Heart right ventricle (tissue), 16 donors: ENCODE results near the gene RFXANK. TPM values are rescaled to one million over a fixed set of nuclear protein-coding genes. Genes with fewer than 3 reads are reported as not detected.
A peak's percentile ranks its signal among the peaks of the same experiment; 100 is the strongest.

Experiments used
- ATAC-seq, 8 donors: fragments of 200-7000 bp; cut with Tn5 transposase; one replicate each; pipeline ENCODE4 v1.9.1; 2020; ENCODE audit warnings: mild to moderate bottlenecking in 8 of 8, moderate library complexity in 8 of 8, moderate number of reproducible peaks in 1 of 8
- DNase-seq, 2 donors: peaks; one replicate each; pipeline ENCODE4 v3.0.0-alpha.2; 2020
- H3K27ac ChIP-seq, 10 donors: fragments of 200-600 bp; sonication (generic) in 2 of 10; one replicate each; pipeline versions ENCODE4 v1.5.0 to v1.8.0; 2020 to 2022; ENCODE audit warnings: mild to moderate bottlenecking in 3 of 10
- H3K27me3 ChIP-seq, 7 donors: fragments of 200-600 bp; one replicate each; pipeline ENCODE4 v1.8.0; 2021 to 2022; ENCODE audit warnings: mild to moderate bottlenecking in 2 of 7
- H3K36me3 ChIP-seq, 9 donors: fragments of 200-600 bp; sonication (generic) in 1 of 9; one replicate each; pipeline versions ENCODE4 v1.5.0 to v1.8.0; 2020 to 2022; ENCODE audit warnings: mild to moderate bottlenecking in 2 of 9
- H3K4me1 ChIP-seq, 9 donors: fragments of 200-600 bp; sonication (generic) in 1 of 9; one replicate each; pipeline versions ENCODE4 v1.5.0 to v1.8.0; 2020 to 2022; ENCODE audit warnings: mild to moderate bottlenecking in 4 of 9
- H3K4me3 ChIP-seq, 10 donors: fragments of 200-600 bp; sonication (generic) in 2 of 10; one replicate each; pipeline versions ENCODE4 v1.5.0 to v1.8.0; 2020 to 2022; ENCODE audit warnings: mild to moderate bottlenecking in 7 of 10, moderate library complexity in 2 of 10
- H3K9me3 ChIP-seq, 11 donors: fragments of 200-600 bp in 10 of 11; sonication (generic) in 2 of 11; one replicate each; pipeline versions ENCODE4 v1.5.0 to v1.8.0; 2013 to 2022; ENCODE audit warnings: mild to moderate bottlenecking in 2 of 11, control low read depth in 1 of 11, moderate library complexity in 1 of 11
- CTCF ChIP-seq, 9 donors: fragments of 200-600 bp; sonication (generic) in 2 of 9; IDR thresholded peaks; one replicate each; pipeline versions ENCODE4 v1.5.0 to v1.8.0; 2021 to 2022; ENCODE audit warnings: antibody characterized with exemption in 9 of 9, mild to moderate bottlenecking in 5 of 9, moderate library complexity in 1 of 9
- WGBS, 2 donors: extraction: QIAGEN DNeasy Blood & Tissue Kit; methylation state at CpG; one replicate each; pipeline ENCODE4 v1.1.7; 2013; ENCODE audit warnings: inconsistent platforms in 1 of 2; 5-methylcytosine and 5-hydroxymethylcytosine counted together
- intact Hi-C, 10 donors: fragments of 100-400 bp; cut with DNase I; formaldehyde crosslinking; loops; one replicate each; pipeline versions ENCODE4 v1.11.1 to v1.14.2; 2022
- long read RNA-seq, 3 donors: library from polyadenylated mRNA; unstranded; transcript quantifications; one replicate each; pipeline ENCODE4 v2.0.0, GENCODE V29; 2020 to 2021
- polyA plus RNA-seq, 2 donors: library from polyadenylated mRNA; stranded (reverse); fragments of 200-250 nt; gene quantifications; one replicate each; pipeline ENCODE4 v1.2.3, GENCODE V29; 2013
- total RNA-seq, 10 donors: library from RNA; stranded (reverse); fragmentation: NEBNext Ultra II Directional in 3 of 10; extraction: Animal tissue kit (Norgen Biotek cat#: 25700) in 3 of 10; gene quantifications; one replicate each; pipeline versions ENCODE4 v1.2.1 to v1.2.4, GENCODE V29; 2021 to 2023
- donor health status: Arrhythmogenic right ventricular cardiomyopathy.
- donor health status: ischemic (EF 13 %, LVEDD 7.1; RV severe dilation, severe dysfunction).
- donor health status: healthy with polysubstance abuse.
- donor health status: DM: no; HTN: yes; CAD: no.
- donor health status: DM: no; HTN: no; CAD: no.
- donor health status: ischemic (EF 25% LVEDD 6.9; RV normal size, moderate dysfunction).
- donor health status: ischemic (EF 25% LVEDD 5.7; RV mildly dilated, moderate dysfunction).
- donor health status: healthy.
- donor health status: DM: yes; HTN: yes; CAD: no.
- donor health status: Ischemic cardiomyopathy.
- donor health status: ischemic (EF 35%, LVEDD 5.7; RV mildly dilated, moderate dysfunction).
- donor health status: nonischemic (EF 11% LVEDD 7.7; RV severe dilation, severe dysfunction).
- donor health status: DM: yes; HTN: yes; CAD: no.
- donor health status: PGD.
- donor health status: ischemic (EF 29% LVEDD 5.4; RV normal size, mild dysfunction).
- donor health status: nonischemic (EF 23%, LVEDD 6.1; RV moderate dilation, normal function).

Gene RFXANK
- total RNA-seq (10 to 100 TPM; 30.6 to 42.6 (median 35.8) TPM), polyA plus RNA-seq (100 to 1,000 TPM in 1 of 2 donors, 10 to 100 TPM in 1; 87.6 to 109 TPM)
- long read RNA-seq, donor 1, partial matches to known transcripts: 5 of 16 reads
- long read RNA-seq, donor 1, other reads (novel, unspliced or antisense): 7 of 16 reads
- long read RNA-seq, donor 2, transcript RFXANK-203 (9 exons, 1,212 nt): major isoform, 6 of 23 reads
- long read RNA-seq, donor 2, partial matches to known transcripts: 3 of 23 reads
- long read RNA-seq, donor 2, other reads (novel, unspliced or antisense): 13 of 23 reads
- long read RNA-seq, donor 3, transcript RFXANK-203 (9 exons, 1,212 nt): major isoform, 8 of 18 reads
- long read RNA-seq, donor 3, partial matches to known transcripts: 1 of 18 reads
- long read RNA-seq, donor 3, other reads (novel, unspliced or antisense): 9 of 18 reads

GRCh38 chr19:19192078-19192882, at the start of gene RFXANK, which contains the start of gene BORCS8:
Gene RFXANK (plus strand): TSS chr19:19192258. CDS start chr19:19193947, 1,689 bp downstream.
Gene BORCS8 (minus strand): TSS chr19:19192152. CDS start chr19:19192117, 35 bp downstream.
- Histone ChIP-seq H3K4me1 (peaks cover 9 to 61% (median 46%) of the 10 kb centered on the region in 9 donors), H3K4me3 (peak within 1 kb of the TSS; percentile 76 to 99 (median 91)), H3K27ac (peak within 1 kb of the TSS; percentile 96 to 100 (median 100)), H3K27me3 (no peaks in the 10 kb centered on the region), H3K36me3 (peaks cover 0 to 38% (median 6%) of the 10 kb centered on the region in 9 donors), H3K9me3 (no peaks in the 10 kb centered on the region)
- TF ChIP-seq CTCF (IDR thresholded peaks at IDR 0.05): no peak
- intact Hi-C loops: loop anchor here in 3 of 10 donors (1.0 to 10.0 kb wide), 4 partner anchors 11 to 303 kb away; partner anchors contain the start of genes MAU2 (in 3 of the 3), SUGP1 (in 3 of the 3) and NR2C2AP (in 1 of the 3)
- ATAC-seq (peak; percentile 95 to 98 (median 97)), DNase-seq (peak; percentile 97 to 100)
- WGBS, 2 donors: 0% methylated on average over 52 to 53 of the region's 53 CpGs

DNA sequence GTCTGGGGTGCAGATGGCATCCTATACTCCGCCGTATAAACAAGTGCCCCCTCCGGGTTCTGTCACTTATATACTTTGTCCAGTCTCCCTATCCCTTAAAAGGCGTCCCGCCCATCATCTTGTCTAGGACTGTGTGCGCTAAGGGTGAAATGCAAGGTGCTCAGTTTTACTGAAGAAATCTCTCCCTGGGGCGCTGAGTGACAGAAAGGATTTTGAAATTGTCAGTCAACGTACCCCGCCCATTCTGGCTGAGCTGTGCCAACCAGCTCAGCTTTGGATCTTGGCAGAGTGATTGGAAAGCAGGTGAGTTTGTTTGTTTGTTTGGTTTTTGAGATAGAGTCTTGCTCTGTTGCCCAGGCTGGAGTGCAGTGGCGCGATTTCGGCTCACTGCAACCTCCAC, 49.7 kb upstream of the RFXANK start:
- Histone ChIP-seq H3K4me1 (peaks cover 4 to 19% (median 10%) of the 10 kb centered on the region in 9 donors), H3K9me3 (peaks cover 0 to 2% (median 0%) of the 10 kb centered on the region in 11 donors), H3K27me3 (no peaks in the 10 kb centered on the region), H3K36me3 (peaks cover 0 to 11% (median 0%) of the 10 kb centered on the region in 9 donors), H3K27ac (no peak overlapping the region), H3K4me3 (no peak overlapping the region)
- DNase-seq (no peak), ATAC-seq (no peak)
- intact Hi-C loops: loop anchor here in 5 of 10 donors (5.0 to 10.0 kb wide), 4 partner anchors 85 to 202 kb away; no protein-coding TSS in a partner anchor
- WGBS, 2 donors: 89 to 99% methylated on average over 12 of the region's 12 CpGs
- no peak for TF ChIP-seq CTCF (IDR thresholded peaks at IDR 0.05)

- DNase-seq: no peak
Measured at GRCh38 chr19:19145281-19145680, 46.8 kb upstream of the RFXANK start.

More at GRCh38 chr19:19145281-19145680, 46.8 kb upstream of the RFXANK start:
- peak in 3 of 8 donors; percentile 6 to 32 (median 11) for ATAC-seq
- peaks cover 0 to 33% (median 0%) of the 10 kb centered on the region in 9 donors for H3K36me3 ChIP-seq
- TF ChIP-seq CTCF (IDR thresholded peaks at IDR 0.05): no peak
- H3K9me3 ChIP-seq: peaks cover 0 to 4% (median 0%) of the 10 kb centered on the region in 11 donors
- intact Hi-C loops: loop anchor here in 4 of 10 donors (2.0 to 10.0 kb wide), 5 partner anchors 30 to 200 kb away; no protein-coding TSS in a partner anchor
- peak overlapping the region in 4 of 10 donors; percentile 12 to 65 (median 46) for H3K27ac ChIP-seq
- no peaks in the 10 kb centered on the region for H3K27me3 ChIP-seq
- peaks cover 0 to 9% (median 4%) of the 10 kb centered on the region in 9 donors for H3K4me1 ChIP-seq
- no peak overlapping the region for H3K4me3 ChIP-seq
- 87 to 89% methylated on average over 17 of the region's 17 CpGs for WGBS, 2 donors
